A549 (cell line): ENCODE measurements around the gene LRIG3. TPM values are rescaled to one million over a fixed set of nuclear protein-coding genes. Genes with fewer than 3 reads are reported as not detected.

ENCODE experiments used
- ATAC-seq, 2 experiments: fragments of 200-7000 bp in 1 of 2; fragments of >200 bp in 1 of 2; cut with Nextera tagmentation in 1 of 2; cut with Tn5 transposase in 1 of 2; 3 replicates each; pipeline versions ENCODE4 v1.8.0 to v1.9.1; 2018 to 2020; ENCODE audit warnings: mild to moderate bottlenecking in 1 of 2, moderate library complexity in 1 of 2
- CTCF ChIA-PET: fragments of 300-600 bp; sonication (Branson Sonifier 250); formaldehyde crosslinking; extraction: SDS; loops from one replicate; lab custom pipeline; 2021; ENCODE audit warnings: antibody characterized with exemption, inconsistent platforms; lab: Yijun Ruan, JAX
- POLR2A ChIA-PET: fragments of 350-600 bp; formaldehyde crosslinking; extraction: SDS; loops from one replicate; lab custom pipeline; 2021; ENCODE audit warnings: antibody characterized with exemption, inconsistent platforms; lab: Yijun Ruan, JAX
- DNase-seq, 2 experiments: peaks; one replicate each; pipeline versions ENCODE4 v3.0.0 to v3.0.0-alpha.2; 2011 to 2016; ENCODE audit warnings: low read depth in 1 of 2, low spot score in 1 of 2
- FAIRE-seq: peaks from 2 replicates; lab custom pipeline; 2011; peaks lifted over from hg19 to GRCh38; lab: Jason Lieb, UNC
- H3K27ac ChIP-seq, 2 experiments: fragments of >200 bp; sonication (Bioruptor Twin); formaldehyde crosslinking; 3 replicates each; pipeline ENCODE4 v1.5.1; 2016 to 2017
- H3K4me1 ChIP-seq: fragments of >200 bp; sonication (Bioruptor Twin); formaldehyde crosslinking; 3 replicates; pipeline ENCODE4 v1.6.1; 2016
- H3K4me2 ChIP-seq: fragments of >200 bp; sonication (Bioruptor Twin); formaldehyde crosslinking; 3 replicates; pipeline ENCODE4 v1.6.1; 2016
- H3K4me3 ChIP-seq: fragments of >200 bp; sonication (Bioruptor Twin); formaldehyde crosslinking; 3 replicates; pipeline ENCODE4 v1.5.1; 2016
- H3K9me3 ChIP-seq: fragments of >200 bp; sonication (Bioruptor Twin); formaldehyde crosslinking; 3 replicates; pipeline ENCODE4 v1.6.1; 2016
- CTCF ChIP-seq: fragments of >200 bp; sonication (Bioruptor Twin); formaldehyde crosslinking; IDR thresholded peaks from 3 replicates; pipeline ENCODE4 v1.5.1; 2016
- E2F6 ChIP-seq: IDR thresholded peaks from 2 replicates; pipeline ENCODE4 v1.6.1; 2012; ENCODE audit warnings: low read depth, borderline replicate concordance
- FOSB ChIP-seq: fragments of 250-450 bp; sonication (Bioruptor Pico); IDR thresholded peaks from 2 replicates; pipeline ENCODE4 v1.5.0; 2020; ENCODE audit warnings: mild to moderate bottlenecking, moderate library complexity
- FOSL2 ChIP-seq, 2 experiments: fragments of 450-650 bp in 1 of 2; fragments of >200 bp in 1 of 2; sonication (Bioruptor Twin) in 1 of 2; formaldehyde crosslinking; IDR thresholded peaks; 2 replicates each; pipeline versions ENCODE4 v1.5.0 to v1.6.1; 2016 to 2020; ENCODE audit warnings: mild to moderate bottlenecking in 1 of 2, moderate library complexity in 1 of 2
- HDAC2 ChIP-seq: fragments of 200-600 bp; sonication (generic); IDR thresholded peaks from 2 replicates; pipeline ENCODE4 v1.6.1; 2016
- HEYL ChIP-seq: fragments of 250-450 bp; sonication (Bioruptor Pico); IDR thresholded peaks from 2 replicates; pipeline ENCODE4 v1.8.0; 2021; ENCODE audit warnings: mild to moderate bottlenecking, moderate library complexity
- HMGXB4 ChIP-seq: fragments of 250-450 bp; sonication (Bioruptor Pico); IDR thresholded peaks from 2 replicates; pipeline ENCODE4 v1.5.0; 2021; ENCODE audit warnings: mild to moderate bottlenecking, moderate library complexity, borderline replicate concordance
- HOXA7 ChIP-seq: fragments of 250-450 bp; sonication (Bioruptor Pico); IDR thresholded peaks from 2 replicates; pipeline ENCODE4 v1.5.0; 2020; ENCODE audit warnings: mild to moderate bottlenecking, moderate library complexity
- HOXB13 ChIP-seq: fragments of 250-450 bp; sonication (Bioruptor Pico); IDR thresholded peaks from 2 replicates; pipeline ENCODE4 v1.5.0; 2020; ENCODE audit warnings: low read depth, mild to moderate bottlenecking, moderate library complexity
- JUNB ChIP-seq: fragments of >200 bp; sonication (Bioruptor Twin); formaldehyde crosslinking; IDR thresholded peaks from 2 replicates; pipeline ENCODE4 v1.6.1; 2016
- MAZ ChIP-seq: fragments of 150-350 bp; IDR thresholded peaks from 2 replicates; pipeline ENCODE4 v1.6.1; 2014; ENCODE audit warnings: antibody characterized with exemption, low read depth, low read length, borderline replicate concordance
- NR3C1 ChIP-seq: fragments of >200 bp; sonication (Bioruptor Twin); formaldehyde crosslinking; IDR thresholded peaks from 3 replicates; pipeline ENCODE4 v1.6.1; 2017
- PBX3 ChIP-seq: IDR thresholded peaks from 2 replicates; pipeline ENCODE4 v1.6.1; 2012
- PHF8 ChIP-seq: fragments of 200-600 bp; sonication (generic); IDR thresholded peaks from 2 replicates; pipeline ENCODE4 v1.6.1; 2016; ENCODE audit warnings: low read depth, mild to moderate bottlenecking, antibody characterized with exemption, moderate library complexity, borderline replicate concordance
- POLR2A ChIP-seq: IDR thresholded peaks from 2 replicates; pipeline ENCODE4 v1.6.1; 2012; ENCODE audit warnings: mild to moderate bottlenecking, low read length
- RARB ChIP-seq: fragments of 250-450 bp; sonication (Bioruptor Pico); IDR thresholded peaks from 2 replicates; pipeline ENCODE4 v1.8.0; 2021; ENCODE audit warnings: mild to moderate bottlenecking, moderate library complexity
- RCOR1 ChIP-seq: fragments of 150-350 bp; IDR thresholded peaks from 2 replicates; pipeline ENCODE4 v1.6.1; 2014; ENCODE audit warnings: antibody characterized with exemption, low read length, low read depth
- REST ChIP-seq: fragments of 200-600 bp; sonication (generic); IDR thresholded peaks from 2 replicates; pipeline ENCODE4 v1.6.1; 2016; ENCODE audit warnings: antibody characterized with exemption, mild to moderate bottlenecking, moderate library complexity
- RFX5 ChIP-seq: fragments of 450-650 bp; IDR thresholded peaks from 2 replicates; pipeline ENCODE4 v1.7.1; 2014; ENCODE audit warnings: antibody characterized with exemption, mild to moderate bottlenecking, moderate library complexity
- SREBF2 ChIP-seq: fragments of 450-650 bp; IDR thresholded peaks from 2 replicates; pipeline ENCODE4 v1.6.1; 2014; ENCODE audit warnings: mild to moderate bottlenecking, moderate library complexity
- WGBS: methylation state at CpG from one replicate; pipeline ENCODE4 v1.1.6; 2017; ENCODE audit errors: missing lambda C conversion rate; 5-methylcytosine and 5-hydroxymethylcytosine counted together
- polyA plus RNA-seq, 4 experiments: library from polyadenylated mRNA; depleted of rRNA in 3 of 4; stranded (reverse); fragments of >200 nt; fragmentation: RNase III in 1 of 4; extraction: RNeasy Plus Mini Kit Qiagen cat#74134 plus additional on column Dnase treatment in 1 of 4; gene quantifications; 2 replicates in 3 of 4; 3 replicates in 1 of 4; pipeline ENCODE4 v1.2.3, GENCODE V29; 2011 to 2017

LRIG3 gene
- polyA plus RNA-seq, 2 of the 4 experiments (the other 2 are of a cell fraction): 3.7 to 16.4 TPM

GRCh38 chr12:58961906-58962305 is 41.6 kb upstream of the LRIG3 start:
- no peak for DNase-seq
- CTCF ChIA-PET: interaction anchor here (0.8 kb wide), 1 partner anchor 158 kb away, joined by 3 read pairs; no protein-coding TSS in a partner anchor
- Histone ChIP-seq H3K27ac (no peak overlapping the region), H3K4me3 (no peak overlapping the region), H3K9me3 (no peaks in the 10 kb centered on the region), H3K4me1 (peaks cover 5% of the 10 kb centered on the region; the same call in 1 of the 3 replicates), H3K4me2 (no peak overlapping the region)
- WGBS: 60% methylated on average over 4 of the region's 4 CpGs
- TF ChIP-seq PBX3: no peak
- no peak for TF ChIP-seq FOSB
- no peak for TF ChIP-seq HMGXB4 (CRISPR knock-in tag)
- no peak for TF ChIP-seq FOSL2 (IDR thresholded peaks at IDR 0.05)
- TF ChIP-seq FOSL2 (CRISPR knock-in tag; IDR thresholded peaks at IDR 0.05): no peak
- no peak for TF ChIP-seq HOXB13 (CRISPR knock-in tag)
- no peak for TF ChIP-seq RARB
- no peak for TF ChIP-seq HEYL (CRISPR knock-in tag)
- no peak for TF ChIP-seq HDAC2
- TF ChIP-seq E2F6: no peak
- no peak for TF ChIP-seq CTCF
- TF ChIP-seq RCOR1: no peak
- no peak for TF ChIP-seq SREBF2
- no peak for TF ChIP-seq MAZ
- TF ChIP-seq RFX5: no peak
- no peak for TF ChIP-seq NR3C1
- TF ChIP-seq POLR2A: no peak
- TF ChIP-seq HOXA7 (CRISPR knock-in tag): no peak
- TF ChIP-seq PHF8: no peak
- no peak for TF ChIP-seq REST
- no peak for TF ChIP-seq JUNB
- ATAC-seq: no peak
- no peak for FAIRE-seq
- POLR2A ChIA-PET: no interaction called here
